ENCODE data around the gene TSPAN32. TPM values are rescaled to one million over a fixed set of nuclear protein-coding genes. Genes with fewer than 3 reads are reported as not detected.

TSPAN32 gene
- total and polyA plus RNA-seq, 12 donors: 2.3 to 47.5 (median 23.3) TPM

GRCh38 chr11:2314136-2314524 is 12.3 kb downstream of the TSPAN32 start:
- no peak overlapping the region for H3K4me3 ChIP-seq
- intact Hi-C loops (cut with DNase I): loop anchor here in 4 of 10 donors (2.0 to 5.0 kb wide), 4 partner anchors 63 to 88 kb away; partner anchors contain the start of genes CD81 (in 2 of the 4) and TSSC4 (in 1 of the 4)
- no peak for DNase-seq

GRCh38 chr11:2314525-2315394 is 12.9 kb downstream of the TSPAN32 start:
- H3K27ac ChIP-seq: peak overlapping the region; percentile 68 to 92 (median 86)
- intact Hi-C loops (cut with DNase I): loop anchor here in 5 of 10 donors (2.0 to 5.0 kb wide), 5 partner anchors 58 to 88 kb away; partner anchors contain the start of genes CD81 (in 3 of the 5) and TSSC4 (in 1 of the 5)
- H3K4me3 ChIP-seq: peak overlapping the region in 6 of 10 donors; percentile 4 to 33 (median 22)
- DNase-seq (peak; percentile 91 to 95), ATAC-seq (peak; percentile 78 to 91 (median 88))
- peaks cover 0 to 12% (median 4%) of the 10 kb centered on the region in 11 donors for H3K9me3 ChIP-seq
- no peaks in the 10 kb centered on the region for H3K27me3 ChIP-seq
- 30 to 37% methylated on average over 13 to 16 of the region's 16 CpGs for WGBS, 2 donors
- TF ChIP-seq CTCF (IDR thresholded peaks at IDR 0.05): no peak
- no peaks in the 10 kb centered on the region for H3K36me3 ChIP-seq
- H3K4me1 ChIP-seq: peaks cover 13 to 47% (median 31%) of the 10 kb centered on the region in 9 donors

More at GRCh38 chr11:2314136-2314524, 12.3 kb downstream of the TSPAN32 start:
- H3K9me3 ChIP-seq: peaks cover 0 to 12% (median 4%) of the 10 kb centered on the region in 11 donors
- WGBS, 2 donors: 85 to 90% methylated on average over 7 of the region's 7 CpGs
- peak overlapping the region; percentile 68 to 92 (median 86) for H3K27ac ChIP-seq
- peaks cover 13 to 47% (median 31%) of the 10 kb centered on the region in 9 donors for H3K4me1 ChIP-seq
- no peak for TF ChIP-seq CTCF (IDR thresholded peaks at IDR 0.05)
- no peaks in the 10 kb centered on the region for H3K27me3 ChIP-seq
- H3K36me3 ChIP-seq: no peaks in the 10 kb centered on the region
- no peak for ATAC-seq

- WGBS, 2 donors: 72 to 73% methylated on average over 25 of the region's 25 CpGs
- peak overlapping the region; percentile 68 to 90 (median 86) for H3K27ac ChIP-seq
- intact Hi-C loops (cut with DNase I): loop anchor here in 3 of 10 donors (2.0 to 5.0 kb wide), 3 partner anchors 57 to 62 kb away; partner anchors contain the start of gene CD81 (in 2 of the 3)
- H3K36me3 ChIP-seq: no peaks in the 10 kb centered on the region
- no peaks in the 10 kb centered on the region for H3K27me3 ChIP-seq
- H3K4me1 ChIP-seq: peaks cover 13 to 47% (median 31%) of the 10 kb centered on the region in 9 donors
- no peak for TF ChIP-seq CTCF (IDR thresholded peaks at IDR 0.05)
- ATAC-seq (peak; percentile 21 to 52 (median 42)), DNase-seq (no peak)
- peak overlapping the region in 6 of 10 donors; percentile 4 to 33 (median 22) for H3K4me3 ChIP-seq
- peaks cover 0 to 12% (median 4%) of the 10 kb centered on the region in 11 donors for H3K9me3 ChIP-seq
These were observed 13.8 kb downstream of the TSPAN32 start for GRCh38 chr11:2315395-2316168.
